DOHH2 (cell line): ENCODE data around the gene LSM3.

Source experiments
- H3F3A ChIP-seq: fragments of 200-600 bp; sonication (generic), shearing (Covaris generic); 2 replicates; pipeline ENCODE4 v1.6.0; 2016; ENCODE audit warnings: antibody characterized with exemption, mild to moderate bottlenecking; ENCODE audit not compliant: control insufficient read depth, insufficient read depth
- H3K27ac ChIP-seq: fragments of 200-600 bp; sonication (generic); 2 replicates; pipeline ENCODE4 v1.5.1; 2014; ENCODE audit warnings: low read depth, mild to moderate bottlenecking, low read length, moderate library complexity
- H3K27me3 ChIP-seq: fragments of 200-600 bp; sonication (generic); 2 replicates; pipeline ENCODE4 v1.6.1; 2014; ENCODE audit warnings: mild to moderate bottlenecking, low read length, mixed read lengths; ENCODE audit not compliant: control insufficient read depth
- H3K36me3 ChIP-seq: fragments of 200-600 bp; sonication (generic); 2 replicates; pipeline ENCODE4 v1.6.1; 2014; ENCODE audit warnings: mild to moderate bottlenecking, low read length, moderate library complexity, mixed read lengths; ENCODE audit not compliant: control insufficient read depth
- H3K4me1 ChIP-seq: fragments of 200-600 bp; sonication (generic); 2 replicates; pipeline ENCODE4 v1.6.1; 2014; ENCODE audit warnings: mild to moderate bottlenecking, low read length, mixed read lengths; ENCODE audit not compliant: control insufficient read depth
- H3K4me2 ChIP-seq: fragments of 200-600 bp; sonication (generic); 2 replicates; pipeline ENCODE4 v1.6.0; 2014; ENCODE audit warnings: mild to moderate bottlenecking, low read length, moderate library complexity
- H3K4me3 ChIP-seq: fragments of 200-600 bp; sonication (generic); 2 replicates; pipeline ENCODE4 v1.5.1; 2014; ENCODE audit warnings: mild to moderate bottlenecking, low read length, mixed read lengths
- H3K79me2 ChIP-seq: fragments of 200-600 bp; sonication (generic); 2 replicates; pipeline ENCODE4 v1.6.1; 2014; ENCODE audit warnings: mild to moderate bottlenecking, low read length, mixed read lengths; ENCODE audit not compliant: control insufficient read depth
- H3K9me2 ChIP-seq: fragments of 200-600 bp; sonication (generic); replicated peaks from 2 replicates; pipeline ENCODE4 v1.6.1; 2014; ENCODE audit warnings: mild to moderate bottlenecking, low read length, mixed read lengths; ENCODE audit not compliant: control insufficient read depth
- H3K9me3 ChIP-seq: fragments of 200-600 bp; sonication (generic); 2 replicates; pipeline ENCODE4 v1.6.1; 2014; ENCODE audit warnings: antibody characterized with exemption, low read length, mixed read lengths; ENCODE audit not compliant: control insufficient read depth, insufficient read depth
- H4K20me1 ChIP-seq: fragments of 200-600 bp; sonication (generic); 2 replicates; pipeline ENCODE4 v1.6.0; 2014; ENCODE audit warnings: low read depth, mild to moderate bottlenecking, antibody characterized with exemption, low read length, moderate library complexity; ENCODE audit not compliant: control insufficient read depth, insufficient read depth
- CTCF ChIP-seq: fragments of 200-600 bp; sonication (generic); IDR thresholded peaks from one replicate; pipeline ENCODE4 v1.5.1; 2014; ENCODE audit warnings: antibody characterized with exemption, mild to moderate bottlenecking, low read depth, low read length; ENCODE audit not compliant: poor library complexity, severe bottlenecking
- EZH2phosphoT487 ChIP-seq: fragments of 200-600 bp; sonication (generic); IDR thresholded peaks from 2 replicates; pipeline ENCODE4 v1.6.1; 2017; ENCODE audit warnings: borderline replicate concordance, mild to moderate bottlenecking, antibody characterized with exemption, low read length, moderate library complexity, mixed read lengths

Gene LSM3

GRCh38 chr3:14154276-14154675, 24.3 kb upstream of the LSM3 start:
- TF ChIP-seq EZH2phosphoT487 (no peak), CTCF (no peak)
- H3K27me3 ChIP-seq = no peaks in the 10 kb centered on the region
- H3K4me2 ChIP-seq = no peak overlapping the region
- H3K4me3 ChIP-seq = no peak overlapping the region
- peaks cover 70% of the 10 kb centered on the region for H3K36me3 ChIP-seq
- no peaks in the 10 kb centered on the region for H3K9me2 ChIP-seq
- H4K20me1 ChIP-seq = no peaks in the 10 kb centered on the region
- no peaks in the 10 kb centered on the region for H3K4me1 ChIP-seq
- no peak overlapping the region for H3K27ac ChIP-seq
- 0 out of 2 replicates have a peak, but pooled peaks cover 2% of the 10 kb centered on the region for H3K79me2 ChIP-seq
- no peaks in the 10 kb centered on the region for H3K9me3 ChIP-seq
- H3F3A ChIP-seq = no peaks in the 10 kb centered on the region

GRCh38 chr3:14154895-14155440, 23.6 kb upstream of the LSM3 start:
- Histone ChIP-seq H3K27ac (no peak overlapping the region), H4K20me1 (no peaks in the 10 kb centered on the region), H3K79me2 (0 out of 2 replicates have a peak, but pooled peaks cover 2% of the 10 kb centered on the region), H3K9me2 (no peaks in the 10 kb centered on the region), H3K9me3 (no peaks in the 10 kb centered on the region), H3K27me3 (no peaks in the 10 kb centered on the region), H3K4me2 (no peak overlapping the region), H3K36me3 (peaks cover 73% of the 10 kb centered on the region), H3K4me3 (no peak overlapping the region), H3K4me1 (no peaks in the 10 kb centered on the region), H3F3A (no peaks in the 10 kb centered on the region)
- TF ChIP-seq EZH2phosphoT487 (no peak), CTCF (no peak)

- Histone ChIP-seq H3K27ac (no peak overlapping the region), H3K4me1 (no peaks in the 10 kb centered on the region), H3K36me3 (peaks cover 84% of the 10 kb centered on the region), H3K4me3 (no peak overlapping the region), H3F3A (no peaks in the 10 kb centered on the region), H3K79me2 (0 out of 2 replicates have a peak, but pooled peaks cover 2% of the 10 kb centered on the region), H3K27me3 (no peaks in the 10 kb centered on the region), H3K4me2 (no peak overlapping the region), H4K20me1 (no peaks in the 10 kb centered on the region), H3K9me2 (no peaks in the 10 kb centered on the region), H3K9me3 (no peaks in the 10 kb centered on the region)
- TF ChIP-seq EZH2phosphoT487 (no peak), CTCF (no peak)
These were observed 22.4 kb upstream of the LSM3 start for GRCh38 chr3:14156201-14156600.
